UCSD-AML1 (cell line): ENCODE results near the gene HFM1.
A peak's percentile ranks its signal among the peaks of the same experiment; 100 is the strongest.
"Not testable (repeated sequence)": the region's sequence is repeated elsewhere in the genome, so short reads cannot be mapped to it uniquely, and the experiment has no call there.

ENCODE experiments used
- DNase-seq: peaks from one replicate; lab custom pipeline; 2025; ENCODE audit not compliant: unreplicated experiment; lab: John Stamatoyannopoulos, UW

The HFM1 gene, protein sequence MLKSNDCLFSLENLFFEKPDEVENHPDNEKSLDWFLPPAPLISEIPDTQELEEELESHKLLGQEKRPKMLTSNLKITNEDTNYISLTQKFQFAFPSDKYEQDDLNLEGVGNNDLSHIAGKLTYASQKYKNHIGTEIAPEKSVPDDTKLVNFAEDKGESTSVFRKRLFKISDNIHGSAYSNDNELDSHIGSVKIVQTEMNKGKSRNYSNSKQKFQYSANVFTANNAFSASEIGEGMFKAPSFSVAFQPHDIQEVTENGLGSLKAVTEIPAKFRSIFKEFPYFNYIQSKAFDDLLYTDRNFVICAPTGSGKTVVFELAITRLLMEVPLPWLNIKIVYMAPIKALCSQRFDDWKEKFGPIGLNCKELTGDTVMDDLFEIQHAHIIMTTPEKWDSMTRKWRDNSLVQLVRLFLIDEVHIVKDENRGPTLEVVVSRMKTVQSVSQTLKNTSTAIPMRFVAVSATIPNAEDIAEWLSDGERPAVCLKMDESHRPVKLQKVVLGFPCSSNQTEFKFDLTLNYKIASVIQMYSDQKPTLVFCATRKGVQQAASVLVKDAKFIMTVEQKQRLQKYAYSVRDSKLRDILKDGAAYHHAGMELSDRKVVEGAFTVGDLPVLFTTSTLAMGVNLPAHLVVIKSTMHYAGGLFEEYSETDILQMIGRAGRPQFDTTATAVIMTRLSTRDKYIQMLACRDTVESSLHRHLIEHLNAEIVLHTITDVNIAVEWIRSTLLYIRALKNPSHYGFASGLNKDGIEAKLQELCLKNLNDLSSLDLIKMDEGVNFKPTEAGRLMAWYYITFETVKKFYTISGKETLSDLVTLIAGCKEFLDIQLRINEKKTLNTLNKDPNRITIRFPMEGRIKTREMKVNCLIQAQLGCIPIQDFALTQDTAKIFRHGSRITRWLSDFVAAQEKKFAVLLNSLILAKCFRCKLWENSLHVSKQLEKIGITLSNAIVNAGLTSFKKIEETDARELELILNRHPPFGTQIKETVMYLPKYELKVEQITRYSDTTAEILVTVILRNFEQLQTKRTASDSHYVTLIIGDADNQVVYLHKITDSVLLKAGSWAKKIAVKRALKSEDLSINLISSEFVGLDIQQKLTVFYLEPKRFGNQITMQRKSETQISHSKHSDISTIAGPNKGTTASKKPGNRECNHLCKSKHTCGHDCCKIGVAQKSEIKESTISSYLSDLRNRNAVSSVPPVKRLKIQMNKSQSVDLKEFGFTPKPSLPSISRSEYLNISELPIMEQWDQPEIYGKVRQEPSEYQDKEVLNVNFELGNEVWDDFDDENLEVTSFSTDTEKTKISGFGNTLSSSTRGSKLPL (N-terminal part only)

DNA sequence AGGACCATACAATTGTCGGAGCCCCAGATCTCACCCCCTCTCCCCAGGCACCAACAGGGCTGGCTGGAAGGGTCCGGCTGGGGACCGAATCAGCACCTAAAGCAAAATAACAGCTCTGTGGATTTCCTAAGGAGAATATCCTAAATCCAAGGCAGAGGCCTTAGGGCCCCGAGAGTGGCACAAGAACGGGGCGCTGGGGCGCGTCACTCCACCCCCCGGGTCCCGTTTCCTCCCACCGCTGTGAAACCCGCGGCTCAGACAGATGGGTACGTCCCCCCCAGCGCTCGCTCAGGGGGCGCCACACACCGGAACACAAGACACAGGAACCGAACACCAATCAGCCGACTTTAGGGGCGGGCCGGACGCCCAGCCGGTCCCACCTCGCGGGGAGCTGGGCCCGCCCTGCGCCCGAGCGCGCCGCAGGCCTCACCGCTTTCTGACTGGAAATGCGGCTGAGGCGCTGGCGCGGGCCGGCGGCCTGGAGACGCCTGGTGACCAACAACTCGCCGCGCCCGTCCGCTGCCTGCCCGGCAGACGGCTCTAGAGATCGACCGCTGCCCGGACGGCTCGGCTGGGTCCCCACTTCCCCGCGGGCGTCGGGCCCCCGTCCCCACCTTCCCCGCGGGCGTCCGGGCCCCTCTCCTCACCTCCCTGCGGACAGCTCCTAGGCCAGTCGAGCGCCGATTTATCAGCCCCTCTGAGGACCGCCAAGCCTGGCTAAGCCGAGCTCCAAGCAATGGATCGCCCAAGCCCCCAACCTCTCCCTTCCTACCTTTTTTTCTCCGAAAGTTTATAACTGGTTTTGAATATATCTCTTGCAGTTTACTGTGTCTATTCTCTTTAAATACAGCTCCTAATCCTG, at the start of gene HFM1:
TSS of gene HFM1 (minus strand) at position 687 of the 862 bp plus-strand sequence. CDS start 3,755 bp downstream, outside the sequence.
- peak; percentile 24 for DNase-seq

DNA sequence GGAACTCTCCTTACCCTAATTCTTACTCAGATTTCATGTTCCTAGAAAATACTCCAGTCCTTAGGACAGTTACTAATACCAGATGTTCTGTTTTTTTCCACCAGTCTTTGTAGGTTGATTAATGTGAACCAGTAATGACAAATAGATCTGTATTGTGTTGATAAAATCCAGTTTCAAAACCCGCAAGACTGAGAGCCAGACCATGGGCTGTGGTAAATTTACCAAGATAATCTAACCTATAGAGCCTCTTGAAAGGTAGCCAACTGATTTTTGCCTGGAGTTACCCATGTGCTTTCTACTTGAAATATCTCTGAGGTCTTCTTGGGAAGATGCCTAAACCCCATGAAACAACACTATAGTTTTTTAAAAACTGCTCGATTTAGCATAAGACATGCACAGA, 49.5 kb upstream of the HFM1 start:
- DNase-seq: no peak

DNA sequence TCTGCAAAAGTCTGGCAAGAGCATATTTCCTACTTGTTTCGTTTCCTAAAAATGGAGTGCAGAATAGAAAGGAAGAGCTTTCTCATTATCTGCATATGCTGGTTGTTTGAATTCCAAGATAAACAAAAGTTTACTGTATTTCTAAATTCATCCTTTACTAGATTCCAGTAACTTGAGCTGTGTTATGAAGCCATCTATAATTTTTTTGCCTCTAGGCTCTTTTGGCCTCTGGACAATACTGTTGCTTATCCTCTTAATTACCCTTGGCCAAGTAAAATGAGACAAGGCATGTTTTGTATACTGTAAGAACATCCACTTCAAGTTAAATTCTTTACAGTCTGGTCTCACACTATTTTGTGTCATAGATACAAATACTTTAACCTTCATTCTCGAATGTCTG, 45.6 kb upstream of the HFM1 start:
- no peak for DNase-seq

GRCh38 chr1:91447782-91448181, 43.1 kb upstream of the HFM1 start:
- not testable (repeated sequence) for DNase-seq

DNA sequence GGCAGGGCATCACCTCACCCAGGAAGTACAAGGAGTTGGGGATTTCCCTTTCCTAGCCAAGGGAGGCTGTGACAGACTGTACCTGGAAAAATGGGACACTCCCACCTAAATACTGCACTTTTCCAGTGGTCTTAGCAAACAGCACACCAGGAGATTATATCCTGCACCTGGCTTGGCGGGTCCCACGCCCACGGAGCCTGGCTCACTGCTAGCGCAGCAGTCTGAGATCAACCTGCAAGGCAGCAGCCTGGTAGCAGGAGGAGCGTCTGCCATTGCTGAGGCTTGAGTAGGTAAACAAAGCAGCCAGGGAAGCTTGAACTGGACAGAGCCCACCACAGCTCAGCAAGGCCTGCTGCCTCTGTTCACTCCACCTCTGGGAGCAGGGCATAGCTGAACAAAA, 37.3 kb upstream of the HFM1 start:
- not testable (repeated sequence) for DNase-seq

DNA sequence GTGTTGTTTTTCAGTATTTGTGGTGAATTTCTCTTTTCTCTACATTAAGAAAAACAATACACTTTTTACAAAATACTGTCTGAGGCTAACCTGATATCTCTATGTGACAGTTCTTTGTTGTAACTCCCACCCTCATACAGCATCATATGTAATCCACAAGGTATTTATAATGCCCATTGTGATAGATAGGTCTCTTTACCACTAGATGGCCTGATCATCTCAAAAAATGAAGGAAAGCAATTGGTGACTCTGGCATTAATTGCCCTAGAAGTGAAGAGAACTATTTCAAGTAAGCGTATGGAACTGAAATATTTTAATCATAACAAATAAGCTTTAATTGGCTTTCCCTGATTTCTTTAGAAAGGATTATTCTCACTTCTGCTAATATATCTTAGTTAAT, 36.2 kb upstream of the HFM1 start:
- DNase-seq: no peak

- DNase-seq: no peak
Observed at GRCh38 chr1:91439016-91439415, 34.4 kb upstream of the HFM1 start.

DNA sequence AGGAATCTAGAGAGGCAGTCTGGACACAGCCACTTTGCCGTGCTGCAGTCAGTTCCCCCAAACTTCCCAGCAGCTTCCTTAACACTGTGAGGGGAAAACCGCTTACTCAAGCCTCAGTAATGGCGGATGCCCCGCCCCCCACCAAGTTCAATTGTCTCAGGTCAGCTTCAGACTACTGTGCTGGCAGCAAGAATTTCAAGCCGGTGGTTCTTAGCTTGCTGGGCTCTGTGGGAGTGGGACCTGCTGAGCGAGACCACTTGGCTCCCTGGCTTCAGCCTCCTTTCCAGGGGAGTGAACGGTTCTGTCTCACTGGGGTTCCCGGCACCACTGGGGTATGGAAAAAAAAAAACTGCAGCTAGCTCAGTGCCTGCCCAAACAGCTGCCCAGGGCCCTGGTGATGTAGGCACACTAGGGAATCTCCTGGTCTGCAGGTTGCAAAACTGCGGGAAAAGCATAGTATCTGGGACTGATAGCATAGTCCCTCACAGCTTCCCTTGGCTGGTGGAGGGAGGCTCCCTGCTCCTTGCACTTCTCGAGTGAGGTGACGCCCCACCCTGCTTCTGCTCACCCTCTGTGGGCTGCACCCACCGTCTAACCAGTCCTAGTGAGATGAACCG, 23.7 kb upstream of the HFM1 start:
- no peak for DNase-seq

DNA sequence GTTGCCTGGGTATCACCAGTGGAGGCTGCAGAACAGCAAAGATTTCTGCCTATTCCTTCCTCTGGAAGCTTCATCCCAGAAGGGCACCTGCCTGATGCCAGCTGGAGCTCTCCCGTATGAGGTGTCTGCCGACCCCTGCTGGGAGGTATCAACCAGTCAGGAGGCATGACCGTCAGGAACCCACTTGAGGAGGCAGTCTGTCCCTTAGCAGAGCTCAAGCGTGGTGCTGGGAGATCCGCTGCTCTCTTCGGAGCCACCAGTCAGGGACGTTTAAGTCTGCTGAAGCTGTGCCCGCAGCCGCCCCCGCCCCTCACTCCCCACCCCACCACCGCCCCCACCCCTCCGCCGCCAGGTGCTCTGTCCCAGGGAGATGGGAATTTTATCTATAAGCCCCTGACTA, 23.1 kb upstream of the HFM1 start:
- no peak for DNase-seq

DNA sequence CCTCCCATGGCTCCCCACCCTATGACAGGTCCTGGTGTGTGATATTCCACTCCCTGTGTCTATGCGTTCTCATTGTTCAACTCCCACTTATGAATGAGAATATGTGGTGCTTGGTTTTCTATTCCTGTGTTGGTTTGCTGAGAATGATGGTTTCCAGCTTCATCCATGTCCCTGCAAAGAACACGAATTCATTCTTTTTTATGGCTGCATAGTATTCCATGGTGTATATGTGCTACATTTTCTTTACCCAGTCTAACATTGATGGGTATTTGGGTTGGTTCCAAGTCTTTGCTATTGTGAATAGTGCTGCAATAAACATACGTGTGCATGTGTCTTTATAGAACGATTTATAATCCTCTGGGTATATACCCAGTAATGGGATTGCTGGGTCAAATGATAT, 17.9 kb upstream of the HFM1 start:
- DNase-seq: not testable (repeated sequence)

DNA sequence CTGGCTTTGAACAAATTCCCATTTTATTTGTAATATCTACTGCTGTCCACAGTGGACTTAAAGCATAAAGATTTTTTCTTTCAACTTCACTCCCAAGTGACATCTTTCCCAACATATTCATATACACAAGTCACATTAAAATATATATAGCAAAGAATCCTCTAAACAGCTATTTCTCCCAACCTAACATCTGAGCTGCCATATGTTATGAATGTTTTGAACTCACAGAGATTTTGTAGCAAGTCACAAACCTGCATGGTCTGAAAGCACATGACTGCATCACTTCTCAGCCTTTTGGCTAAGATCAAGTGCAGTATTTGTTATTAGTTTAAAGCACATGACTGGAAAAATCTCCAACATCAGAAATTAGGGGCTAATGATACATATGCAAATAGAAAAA, 7.7 kb upstream of the HFM1 start:
- no peak for DNase-seq

GRCh38 chr1:91406773-91407389, 2.2 kb upstream of the HFM1 start:
- DNase-seq: no peak

DNA sequence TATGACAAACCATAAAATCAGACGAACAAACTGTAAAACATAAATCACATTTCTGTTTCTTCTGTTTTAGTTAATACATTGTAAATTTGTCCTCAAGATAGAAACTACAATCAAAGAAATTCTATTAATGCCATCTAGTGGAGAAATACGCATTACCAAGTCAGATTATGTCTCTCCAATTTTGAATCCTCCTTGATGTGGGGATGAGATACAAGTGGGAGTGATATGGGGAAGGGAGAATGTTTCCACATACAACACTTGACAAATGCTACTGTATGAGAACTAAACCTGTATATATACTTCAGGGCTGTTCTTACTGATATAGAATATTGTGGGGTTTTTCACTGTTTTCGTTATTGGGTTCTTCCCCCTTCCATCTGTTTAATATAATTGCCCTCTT, 2.6 kb downstream of the HFM1 start:
- DNase-seq: no peak

DNA sequence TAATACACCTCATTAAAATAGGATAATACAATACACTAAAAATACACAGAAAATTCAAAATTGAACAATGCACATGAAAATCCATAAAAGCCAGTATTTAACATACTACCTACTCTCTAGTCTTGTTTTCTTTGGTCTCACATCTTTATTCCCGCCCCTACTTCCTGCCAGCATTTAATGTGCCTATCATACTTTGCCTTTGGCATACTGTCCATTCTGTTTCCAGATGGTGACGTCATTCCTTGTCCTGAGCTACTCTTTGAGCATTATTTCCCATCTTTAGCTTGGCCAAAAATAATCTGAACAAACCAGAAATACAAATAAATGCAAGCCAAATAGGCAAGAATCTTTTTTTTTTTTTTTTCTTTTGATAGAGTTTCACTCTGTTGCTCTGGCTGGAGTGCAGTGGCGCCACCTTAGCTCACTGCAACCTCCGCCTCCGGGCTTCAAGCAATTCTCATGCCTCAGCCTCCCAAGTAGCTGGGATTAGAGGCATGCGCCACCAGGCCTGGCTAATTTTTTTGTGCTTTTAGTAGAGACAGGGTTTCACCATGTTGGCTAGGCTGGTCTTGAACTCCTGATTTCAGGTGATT, 4.4 kb downstream of the HFM1 start:
- DNase-seq: no peak

DNA sequence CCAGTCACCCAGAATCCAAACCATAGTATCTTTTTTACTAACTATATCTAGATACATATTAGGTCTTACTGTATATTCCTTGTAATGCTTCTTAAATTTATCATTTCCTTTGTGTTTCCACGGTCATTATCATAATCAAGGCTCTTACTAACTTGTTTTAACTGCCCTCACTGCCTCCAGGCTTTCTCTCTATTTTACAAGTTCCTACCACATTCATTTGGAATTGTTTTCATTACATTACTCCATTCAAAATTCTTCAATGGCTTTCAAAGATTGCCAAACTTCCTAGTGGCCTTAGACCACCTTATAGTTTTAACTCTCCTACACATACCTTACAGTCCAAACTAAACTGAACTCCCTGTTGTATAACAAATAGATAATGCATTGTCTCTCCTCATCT, 6.3 kb downstream of the HFM1 start:
- DNase-seq: no peak

GRCh38 chr1:91397605-91398004, 7.0 kb downstream of the HFM1 start:
- DNase-seq: no peak

GRCh38 chr1:91393042-91393441, 11.6 kb downstream of the HFM1 start:
- DNase-seq: no peak

DNA sequence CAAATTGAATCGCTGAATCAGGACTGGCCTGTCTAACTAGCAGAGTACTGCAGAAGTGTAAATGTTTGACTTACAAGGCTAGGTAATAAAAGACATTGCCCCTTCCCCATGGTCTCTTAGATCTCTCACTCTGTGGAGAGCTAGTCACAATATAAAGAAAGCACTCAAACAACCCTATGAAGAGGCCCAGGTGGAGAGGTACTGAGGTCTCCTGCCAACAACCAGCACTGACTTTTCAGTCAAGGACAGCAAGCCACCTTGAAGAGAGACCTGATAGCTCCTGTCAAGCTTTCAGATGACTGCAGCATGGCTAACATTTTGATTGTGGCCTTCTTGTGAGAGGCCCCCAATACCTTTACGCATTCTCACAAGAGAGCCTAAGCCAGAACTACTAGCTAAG, 18.5 kb downstream of the HFM1 start:
- no peak for DNase-seq

DNA sequence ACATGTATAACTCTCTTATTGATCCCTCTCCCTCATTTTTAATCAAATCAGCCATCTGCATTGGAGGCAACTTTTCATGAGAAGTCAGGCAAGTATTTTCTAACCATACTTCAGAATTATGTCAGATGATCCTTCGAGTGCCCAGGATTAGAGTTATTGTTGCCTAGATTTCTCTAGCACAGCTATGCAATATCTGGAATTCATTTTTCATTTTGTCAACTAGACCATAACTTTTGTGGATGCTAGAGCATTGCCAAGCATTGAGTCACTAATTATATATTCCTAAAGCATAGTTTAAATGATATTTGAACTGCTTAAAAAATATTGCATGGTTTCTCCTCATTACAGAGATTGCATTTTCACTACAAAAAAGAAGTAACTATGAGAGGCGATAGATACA, 21.2 kb downstream of the HFM1 start:
- DNase-seq: no peak
